ENCODE data around the gene EXOC6B.
A peak's percentile ranks its signal among the peaks of the same experiment; 100 is the strongest.

EXOC6B gene

GRCh38 chr2:72731116-72731515 is 94.7 kb downstream of the EXOC6B start:
- no peak for DNase-seq

GRCh38 chr2:72727356-72727755 is 98.5 kb downstream of the EXOC6B start:
- DNase-seq: no peak

GRCh38 chr2:72723769-72724370 is 102.0 kb downstream of the EXOC6B start:
- no peak for DNase-seq

- DNase-seq: no peak
These were observed 103.3 kb downstream of the EXOC6B start for GRCh38 chr2:72722492-72723070.

GRCh38 chr2:72719416-72719815 is 106.4 kb downstream of the EXOC6B start:
- peak; percentile 86 for DNase-seq

GRCh38 chr2:72718876-72719275 is 107.0 kb downstream of the EXOC6B start:
- peak; percentile 79 for DNase-seq

- no peak for DNase-seq
These were observed 109.2 kb downstream of the EXOC6B start for GRCh38 chr2:72716601-72717000.

GRCh38 chr2:72713857-72714256 is 112.0 kb downstream of the EXOC6B start:
- DNase-seq: no peak

GRCh38 chr2:72712977-72713376 is 112.9 kb downstream of the EXOC6B start:
- no peak for DNase-seq

GRCh38 chr2:72712304-72712703 is 113.5 kb downstream of the EXOC6B start:
- no peak for DNase-seq

GRCh38 chr2:72710418-72711152 is 115.2 kb downstream of the EXOC6B start:
- no peak for DNase-seq

- no peak for DNase-seq
These were observed 117.6 kb downstream of the EXOC6B start for GRCh38 chr2:72708236-72708635.

GRCh38 chr2:72698300-72698699 is 127.5 kb downstream of the EXOC6B start:
- DNase-seq: no peak

- DNase-seq: no peak
These were observed 129.3 kb downstream of the EXOC6B start for GRCh38 chr2:72696559-72696958.

- DNase-seq: no peak
These were observed 130.2 kb downstream of the EXOC6B start for GRCh38 chr2:72695676-72696075.

GRCh38 chr2:72694715-72695496 is 130.9 kb downstream of the EXOC6B start:
- peak; percentile 57 for DNase-seq

- DNase-seq: no peak
These were observed 136.1 kb downstream of the EXOC6B start for GRCh38 chr2:72689579-72690195.

- DNase-seq: no peak
These were observed 140.1 kb downstream of the EXOC6B start for GRCh38 chr2:72685638-72686213.

- no peak for DNase-seq
These were observed 143.8 kb downstream of the EXOC6B start for GRCh38 chr2:72682061-72682460.

GRCh38 chr2:72681016-72681995 is 144.5 kb downstream of the EXOC6B start:
- DNase-seq: no peak

- DNase-seq: no peak
These were observed 147.8 kb downstream of the EXOC6B start for GRCh38 chr2:72678024-72678423.
